ENCODE results near the gene NR6A1. TPM values are rescaled to one million over a fixed set of nuclear protein-coding genes. Genes with fewer than 3 reads are reported as not detected.

NR6A1 gene
- total and polyA plus RNA-seq, 9 donors: 0.41 to 0.93 (median 0.62) TPM

DNA sequence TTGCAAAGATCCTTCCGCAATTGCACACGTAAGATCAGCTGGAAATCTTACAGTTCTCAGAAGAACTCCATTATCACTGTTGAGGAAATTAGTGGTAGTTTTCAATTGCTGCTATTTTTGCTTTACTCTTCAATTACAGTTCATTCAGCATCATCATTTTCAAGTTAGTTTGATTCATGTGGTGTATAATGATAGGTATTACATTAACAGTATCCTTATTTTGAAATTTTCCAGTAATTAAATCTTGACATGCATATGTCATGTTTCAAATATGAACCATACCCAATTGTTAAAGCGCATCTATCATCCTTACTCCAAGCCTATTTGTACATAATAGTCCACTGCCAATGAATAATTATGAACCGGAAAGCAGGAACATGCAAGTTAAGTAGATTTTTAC is 60.3 kb downstream of the NR6A1 start:
- no peak overlapping the region for H3K27ac ChIP-seq (ENCODE audit: low read length)
- no CpG with 5 or more reads among the region's 4 CpGs for WGBS (ENCODE audit: insufficient coverage)
- no peak for DNase-seq
- H3K4me3 ChIP-seq (ENCODE audit: low read length): no peak overlapping the region
- no peaks in the 10 kb centered on the region for H3K9me3 ChIP-seq (replicated peaks; ENCODE audit: control insufficient read depth, low read depth, low read length)
- peaks cover 4% of the 10 kb centered on the region for H3K4me1 ChIP-seq (ENCODE audit: control insufficient read depth, insufficient read depth, low read length)
- H3K27me3 ChIP-seq (ENCODE audit: control insufficient read depth, insufficient read depth, low read length): no peaks in the 10 kb centered on the region
- H3K36me3 ChIP-seq (ENCODE audit: control insufficient read depth, insufficient read depth, low read length): no peaks in the 10 kb centered on the region

DNA sequence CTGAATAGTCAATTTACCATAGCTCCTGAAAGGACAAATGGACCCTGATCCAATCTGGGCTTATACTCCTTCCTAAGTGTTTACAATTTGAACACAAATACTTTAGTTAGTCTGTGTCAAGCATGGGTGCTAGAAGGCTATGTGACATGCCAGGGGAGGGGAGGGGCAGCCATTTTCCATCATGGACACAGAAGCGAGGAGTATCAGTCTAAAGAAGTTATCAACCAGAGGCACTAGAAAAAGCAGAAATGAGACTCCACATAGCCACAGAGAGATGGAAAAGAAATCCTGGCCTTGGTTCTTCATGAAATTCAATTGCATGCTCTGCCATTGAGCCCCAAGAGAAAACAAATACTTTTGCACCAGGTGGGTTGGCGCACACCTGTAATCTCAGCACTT is 61.8 kb downstream of the NR6A1 start:
- Histone ChIP-seq H3K9me3 (replicated peaks; ENCODE audit: control insufficient read depth, low read depth, low read length) (no peaks in the 10 kb centered on the region), H3K36me3 (ENCODE audit: control insufficient read depth, insufficient read depth, low read length) (peaks cover 2% of the 10 kb centered on the region), H3K27ac (ENCODE audit: low read length) (no peak overlapping the region), H3K27me3 (ENCODE audit: control insufficient read depth, insufficient read depth, low read length) (no peaks in the 10 kb centered on the region), H3K4me3 (ENCODE audit: low read length) (no peak overlapping the region), H3K4me1 (ENCODE audit: control insufficient read depth, insufficient read depth, low read length) (peaks cover 4% of the 10 kb centered on the region)
- 100% methylated on average over 2 of the region's 2 CpGs for WGBS (ENCODE audit: insufficient coverage)
- no peak for DNase-seq

DNA sequence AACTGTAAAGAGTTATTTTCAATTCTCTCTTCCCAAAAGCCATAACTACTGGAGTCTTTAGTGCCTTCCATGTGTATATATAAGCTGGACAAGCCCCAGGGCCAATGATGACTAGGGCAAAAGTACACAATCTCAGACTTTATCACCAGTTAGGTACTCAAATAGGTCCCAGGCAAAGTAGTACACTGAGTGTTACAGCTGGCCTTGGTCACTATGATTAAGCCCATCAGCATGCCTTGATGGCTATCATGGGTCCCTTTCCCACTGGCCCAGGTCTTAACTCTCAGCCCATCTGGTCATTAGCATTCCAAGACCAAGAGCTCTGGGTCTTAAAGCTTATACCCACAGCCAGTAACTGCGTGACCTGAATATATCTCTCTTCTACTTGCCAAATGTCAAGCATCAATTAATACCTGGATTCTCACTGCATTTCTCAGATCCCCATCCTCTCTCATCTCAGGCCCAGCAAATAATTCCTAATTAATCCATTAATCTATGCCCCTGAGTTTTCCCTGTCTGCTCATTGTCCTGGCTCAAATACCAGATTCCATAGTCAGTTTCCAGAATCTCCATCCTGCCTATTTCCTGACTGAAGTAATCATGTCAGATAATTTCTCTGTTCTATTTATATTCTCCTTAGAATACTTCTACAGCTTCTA is 62.3 kb downstream of the NR6A1 start:
- WGBS (ENCODE audit: insufficient coverage): 70% methylated on average over 1 of the region's 1 CpG
- Histone ChIP-seq H3K9me3 (replicated peaks; ENCODE audit: control insufficient read depth, low read depth, low read length) (no peaks in the 10 kb centered on the region), H3K36me3 (ENCODE audit: control insufficient read depth, insufficient read depth, low read length) (peaks cover 3% of the 10 kb centered on the region), H3K4me1 (ENCODE audit: control insufficient read depth, insufficient read depth, low read length) (peaks cover 4% of the 10 kb centered on the region), H3K4me3 (ENCODE audit: low read length) (no peak overlapping the region), H3K27ac (ENCODE audit: low read length) (no peak overlapping the region), H3K27me3 (ENCODE audit: control insufficient read depth, insufficient read depth, low read length) (no peaks in the 10 kb centered on the region)
- DNase-seq: no peak

DNA sequence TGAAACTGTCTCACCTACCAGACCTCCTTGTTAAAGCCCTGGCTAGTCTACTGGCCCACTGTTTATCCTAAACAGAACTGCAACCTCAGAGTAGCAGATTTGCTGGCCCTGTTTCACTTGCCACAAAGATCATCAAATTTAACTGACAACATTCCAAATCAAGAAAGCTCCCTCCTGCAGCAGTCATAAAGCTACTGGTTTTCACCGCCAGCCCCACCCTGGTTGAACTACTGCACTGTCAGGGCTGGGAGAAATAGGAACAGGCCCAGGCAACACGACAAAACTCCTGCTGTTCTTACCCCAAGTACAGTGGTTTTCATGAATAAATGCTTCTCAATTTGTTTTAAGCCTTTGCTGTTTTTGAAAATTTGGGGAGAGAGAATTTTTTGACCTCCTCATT is 63.0 kb downstream of the NR6A1 start:
- Histone ChIP-seq H3K4me3 (ENCODE audit: low read length) (no peak overlapping the region), H3K4me1 (ENCODE audit: control insufficient read depth, insufficient read depth, low read length) (peaks cover 4% of the 10 kb centered on the region), H3K36me3 (ENCODE audit: control insufficient read depth, insufficient read depth, low read length) (peaks cover 3% of the 10 kb centered on the region), H3K9me3 (replicated peaks; ENCODE audit: control insufficient read depth, low read depth, low read length) (no peaks in the 10 kb centered on the region), H3K27me3 (ENCODE audit: control insufficient read depth, insufficient read depth, low read length) (no peaks in the 10 kb centered on the region), H3K27ac (ENCODE audit: low read length) (no peak overlapping the region)
- 100% methylated on average over 1 of the region's 2 CpGs for WGBS (ENCODE audit: insufficient coverage)
- DNase-seq: no peak

DNA sequence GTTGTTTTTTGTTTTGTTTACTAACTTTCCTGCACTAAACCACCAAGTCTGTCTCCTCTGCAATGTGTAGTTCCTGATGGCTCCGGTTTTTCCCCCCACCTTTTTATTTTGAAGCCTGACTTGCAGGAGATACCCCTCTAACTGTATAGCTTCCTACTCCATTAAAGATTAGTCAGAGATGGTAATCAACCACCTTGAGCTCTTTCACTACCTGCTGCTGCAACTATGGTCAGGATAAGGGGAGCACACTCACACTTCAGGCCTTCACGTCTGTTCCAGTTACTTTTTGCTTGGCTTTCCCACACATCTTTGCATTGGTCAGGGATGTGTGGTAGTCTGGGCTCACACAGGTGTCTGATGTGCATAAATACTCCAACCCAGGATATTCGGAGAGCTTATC is 63.4 kb downstream of the NR6A1 start:
- Histone ChIP-seq H3K4me1 (ENCODE audit: control insufficient read depth, insufficient read depth, low read length) (peaks cover 4% of the 10 kb centered on the region), H3K9me3 (replicated peaks; ENCODE audit: control insufficient read depth, low read depth, low read length) (no peaks in the 10 kb centered on the region), H3K27me3 (ENCODE audit: control insufficient read depth, insufficient read depth, low read length) (no peaks in the 10 kb centered on the region), H3K4me3 (ENCODE audit: low read length) (no peak overlapping the region), H3K36me3 (ENCODE audit: control insufficient read depth, insufficient read depth, low read length) (peaks cover 7% of the 10 kb centered on the region), H3K27ac (ENCODE audit: low read length) (no peak overlapping the region)
- WGBS (ENCODE audit: insufficient coverage): 67% methylated on average over 1 of the region's 3 CpGs
- no peak for DNase-seq

DNA sequence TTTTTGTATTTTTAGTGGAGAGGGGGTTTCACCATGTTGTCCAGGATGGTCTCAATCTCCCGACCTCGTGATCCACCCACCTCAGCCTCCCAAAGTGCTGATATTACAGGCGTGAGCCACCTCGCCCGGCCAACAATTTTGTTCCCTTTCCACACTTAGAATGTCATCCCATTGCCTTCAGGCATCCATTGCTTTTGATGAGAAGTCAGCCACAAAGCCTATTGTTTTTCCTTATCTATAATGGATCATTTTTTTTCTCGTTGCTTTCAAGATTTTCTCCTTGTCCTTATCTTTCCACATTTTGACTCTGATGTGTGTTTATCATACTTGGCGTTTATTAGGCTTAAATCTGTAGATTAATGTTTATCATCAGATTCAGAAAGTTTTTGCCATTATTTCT is 64.4 kb downstream of the NR6A1 start:
- 94% methylated on average over 4 of the region's 7 CpGs for WGBS (ENCODE audit: insufficient coverage)
- Histone ChIP-seq H3K36me3 (ENCODE audit: control insufficient read depth, insufficient read depth, low read length) (peaks cover 12% of the 10 kb centered on the region), H3K4me3 (ENCODE audit: low read length) (no peak overlapping the region), H3K27me3 (ENCODE audit: control insufficient read depth, insufficient read depth, low read length) (no peaks in the 10 kb centered on the region), H3K4me1 (ENCODE audit: control insufficient read depth, insufficient read depth, low read length) (peaks cover 4% of the 10 kb centered on the region), H3K9me3 (replicated peaks; ENCODE audit: control insufficient read depth, low read depth, low read length) (no peaks in the 10 kb centered on the region), H3K27ac (ENCODE audit: low read length) (no peak overlapping the region)
- no peak for DNase-seq

DNA sequence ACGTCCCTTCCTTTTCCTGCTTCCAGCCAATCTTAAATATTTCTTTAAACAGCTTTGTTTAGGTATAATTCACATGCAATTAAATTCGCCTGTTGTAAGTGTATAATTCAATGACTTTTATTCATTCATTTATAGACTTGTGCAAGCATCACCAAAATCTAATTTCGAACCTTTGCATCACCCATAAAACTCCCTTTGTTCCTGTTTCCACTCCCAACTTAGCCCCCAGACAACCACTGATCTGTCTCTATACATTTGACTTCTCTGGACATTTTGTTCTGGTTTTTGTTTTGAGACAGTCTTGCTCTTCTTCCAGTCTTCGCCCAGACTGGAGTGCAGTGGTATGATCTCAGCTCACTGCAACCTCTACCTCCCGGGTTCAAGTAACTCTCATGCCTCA is 71.5 kb downstream of the NR6A1 start:
- H3K4me3 ChIP-seq (ENCODE audit: low read length): no peak overlapping the region
- H3K9me3 ChIP-seq (replicated peaks; ENCODE audit: control insufficient read depth, low read depth, low read length): no peaks in the 10 kb centered on the region
- DNase-seq: no peak
- no CpG with 5 or more reads among the region's 5 CpGs for WGBS (ENCODE audit: insufficient coverage)
- H3K36me3 ChIP-seq (ENCODE audit: control insufficient read depth, insufficient read depth, low read length): peaks cover 12% of the 10 kb centered on the region
- no peaks in the 10 kb centered on the region for H3K27me3 ChIP-seq (ENCODE audit: control insufficient read depth, insufficient read depth, low read length)
- no peaks in the 10 kb centered on the region for H3K4me1 ChIP-seq (ENCODE audit: control insufficient read depth, insufficient read depth, low read length)
- no peak overlapping the region for H3K27ac ChIP-seq (ENCODE audit: low read length)

DNA sequence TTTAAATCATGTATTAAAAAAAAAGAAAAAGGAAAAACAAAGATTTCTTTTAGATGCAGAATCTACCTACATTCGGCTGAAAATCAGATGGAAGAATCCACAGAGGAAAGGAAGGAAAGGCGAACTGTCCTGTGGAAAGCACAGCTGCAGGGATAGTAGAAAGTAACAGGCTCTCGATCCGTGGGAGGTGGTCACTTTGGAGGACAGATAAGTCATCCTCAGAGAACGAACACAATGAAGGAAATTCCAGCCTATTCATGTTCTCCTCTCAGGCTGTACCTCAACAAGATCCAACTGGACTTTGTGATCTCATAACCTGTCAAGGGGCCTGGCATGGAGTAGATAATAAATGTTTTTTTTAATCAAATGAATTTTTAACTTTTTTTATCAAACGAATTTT is 72.8 kb downstream of the NR6A1 start:
- Histone ChIP-seq H3K4me3 (ENCODE audit: low read length) (no peak overlapping the region), H3K36me3 (ENCODE audit: control insufficient read depth, insufficient read depth, low read length) (peaks cover 13% of the 10 kb centered on the region), H3K9me3 (replicated peaks; ENCODE audit: control insufficient read depth, low read depth, low read length) (no peaks in the 10 kb centered on the region), H3K27ac (ENCODE audit: low read length) (no peak overlapping the region), H3K27me3 (ENCODE audit: control insufficient read depth, insufficient read depth, low read length) (no peaks in the 10 kb centered on the region), H3K4me1 (ENCODE audit: control insufficient read depth, insufficient read depth, low read length) (no peaks in the 10 kb centered on the region)
- 24% methylated on average over 3 of the region's 6 CpGs for WGBS (ENCODE audit: insufficient coverage)
- no peak for DNase-seq

DNA sequence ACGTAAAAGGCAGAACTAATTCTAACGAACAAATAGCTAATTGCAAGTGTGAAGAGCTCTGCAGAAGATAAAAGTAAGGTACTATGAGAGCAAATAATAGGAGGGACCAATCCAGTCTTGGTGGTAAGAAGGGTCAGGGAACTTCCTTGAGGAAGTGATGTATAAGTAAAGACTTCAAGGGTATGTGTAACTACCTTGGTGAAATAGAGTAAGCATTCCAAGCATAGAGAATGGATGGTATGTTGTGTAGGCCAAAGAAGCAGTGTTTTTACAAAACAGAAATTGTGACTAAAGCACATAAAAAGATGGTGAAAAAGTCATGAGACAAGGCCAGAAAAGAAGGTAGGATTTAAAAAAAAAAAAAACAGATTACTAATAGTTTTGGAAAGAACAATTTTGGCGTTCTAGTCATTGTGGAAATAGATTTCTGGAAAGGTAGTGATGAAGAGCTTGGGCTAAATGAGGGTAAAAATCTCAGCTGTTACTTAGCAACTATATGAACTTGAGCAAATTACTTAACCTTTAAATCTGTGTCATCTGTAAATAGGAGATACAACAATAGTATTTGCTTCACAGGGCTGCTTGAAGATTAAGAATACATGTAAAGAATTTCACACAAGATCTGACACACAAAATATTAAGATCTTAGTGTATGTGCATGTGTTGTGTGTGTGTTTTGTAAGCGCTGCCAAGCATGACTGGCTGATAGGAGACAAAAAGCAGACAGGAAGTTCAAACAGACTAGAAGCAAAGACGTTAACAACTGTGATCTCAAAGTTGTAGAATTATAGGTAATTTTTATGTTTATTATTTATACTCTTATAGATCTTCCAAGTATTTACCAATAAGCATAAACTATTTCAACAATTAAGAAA is 73.5 kb downstream of the NR6A1 start:
- Histone ChIP-seq H3K4me1 (ENCODE audit: control insufficient read depth, insufficient read depth, low read length) (no peaks in the 10 kb centered on the region), H3K27me3 (ENCODE audit: control insufficient read depth, insufficient read depth, low read length) (no peaks in the 10 kb centered on the region), H3K9me3 (replicated peaks; ENCODE audit: control insufficient read depth, low read depth, low read length) (no peaks in the 10 kb centered on the region), H3K36me3 (ENCODE audit: control insufficient read depth, insufficient read depth, low read length) (peaks cover 7% of the 10 kb centered on the region), H3K27ac (ENCODE audit: low read length) (no peak overlapping the region), H3K4me3 (ENCODE audit: low read length) (no peak overlapping the region)
- WGBS (ENCODE audit: insufficient coverage): 100% methylated on average over 2 of the region's 5 CpGs
- peak; percentile 61 for DNase-seq

DNA sequence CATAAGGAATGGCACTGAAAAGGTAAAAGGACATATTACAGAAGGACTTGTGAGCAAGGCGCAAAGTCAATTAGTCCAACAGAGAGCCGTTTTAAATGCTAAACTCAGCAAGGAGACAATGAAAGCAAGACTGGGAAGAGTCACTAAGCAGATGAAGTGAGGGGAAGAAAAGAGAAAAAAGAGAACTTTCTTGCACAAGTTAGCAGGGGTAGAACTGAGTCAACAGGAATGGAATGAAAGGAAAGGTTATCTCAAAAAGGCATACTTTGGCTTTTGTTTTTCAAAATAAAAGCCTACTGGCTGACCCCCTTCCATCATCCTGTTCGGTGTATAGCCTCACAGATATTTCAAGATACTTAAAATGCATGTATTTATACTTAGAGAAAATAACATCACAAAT is 75.0 kb downstream of the NR6A1 start:
- Histone ChIP-seq H3K36me3 (ENCODE audit: control insufficient read depth, insufficient read depth, low read length) (peaks cover 4% of the 10 kb centered on the region), H3K9me3 (replicated peaks; ENCODE audit: control insufficient read depth, low read depth, low read length) (no peaks in the 10 kb centered on the region), H3K27me3 (ENCODE audit: control insufficient read depth, insufficient read depth, low read length) (no peaks in the 10 kb centered on the region), H3K27ac (ENCODE audit: low read length) (no peak overlapping the region), H3K4me1 (ENCODE audit: control insufficient read depth, insufficient read depth, low read length) (no peaks in the 10 kb centered on the region), H3K4me3 (ENCODE audit: low read length) (no peak overlapping the region)
- 44% methylated on average over 2 of the region's 3 CpGs for WGBS (ENCODE audit: insufficient coverage)
- DNase-seq: no peak
